T-helper 1 cell treated with Interleukin-12 subunit alpha and Interleukin-12 subunit beta and Interleukin-4 antibody, amounts not matched to agents 30 μg/mL and 1 μg/mL, for 36 hours (primary cell): ENCODE data around the gene BCL3.
"Not testable (repeated sequence)": the region's sequence is repeated elsewhere in the genome, so short reads cannot be mapped to it uniquely, and the experiment has no call there.

ENCODE experiments used
- H3K27ac Mint-ChIP-seq: one replicate; pipeline ENCODE4 v1.8.0; 2021; ENCODE audit warnings: mild to moderate bottlenecking, mixed read lengths
- H3K27me3 Mint-ChIP-seq: one replicate; pipeline ENCODE4 v1.8.0; 2021; ENCODE audit warnings: low read depth, mixed read lengths
- H3K36me3 Mint-ChIP-seq: one replicate; pipeline ENCODE4 v1.8.0; 2021; ENCODE audit warnings: low read depth, mixed read lengths
- H3K4me1 Mint-ChIP-seq: one replicate; pipeline ENCODE4 v1.8.0; 2021; ENCODE audit warnings: low read depth, mixed read lengths
- H3K4me3 Mint-ChIP-seq: one replicate; pipeline ENCODE4 v1.8.0; 2021; ENCODE audit warnings: mild to moderate bottlenecking, moderate library complexity, mixed read lengths
- H3K9me3 Mint-ChIP-seq: one replicate; pipeline ENCODE4 v1.8.0; 2021; ENCODE audit warnings: mixed read lengths

Gene BCL3

DNA sequence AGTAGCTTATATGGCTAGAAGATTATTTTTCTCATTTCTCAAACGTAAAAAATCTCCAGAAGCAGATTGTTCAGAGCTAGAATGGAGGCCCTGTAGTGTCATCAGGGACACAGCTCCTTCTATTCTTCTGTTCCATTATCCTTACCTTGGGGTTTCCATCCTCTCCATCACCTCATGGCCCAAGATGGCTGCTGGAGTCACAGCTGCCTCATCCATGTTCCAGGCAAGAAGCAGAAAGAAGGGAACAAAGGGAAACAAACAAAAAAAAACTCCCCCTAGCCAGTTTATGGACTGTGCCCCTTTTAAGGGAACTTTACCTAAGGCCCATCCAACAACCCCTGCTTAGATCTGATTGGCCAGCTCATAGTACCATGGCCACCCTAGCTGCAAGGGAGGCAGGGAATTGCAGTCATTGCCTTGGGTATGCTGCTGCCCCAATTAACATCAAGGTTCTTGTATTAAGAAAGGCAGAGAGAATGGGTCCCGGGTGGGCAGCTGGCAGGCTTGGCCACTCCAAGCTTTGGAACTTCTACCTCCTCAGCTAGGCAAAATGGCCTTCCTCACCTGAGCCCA is 33.8 kb upstream of the BCL3 start:
- no peak overlapping the region for H3K27ac Mint-ChIP-seq
- no peak overlapping the region for H3K4me3 Mint-ChIP-seq
- H3K27me3 Mint-ChIP-seq: peaks cover 4% of the 10 kb centered on the region
- peaks cover 20% of the 10 kb centered on the region for H3K9me3 Mint-ChIP-seq
- peaks cover 8% of the 10 kb centered on the region for H3K4me1 Mint-ChIP-seq
- H3K36me3 Mint-ChIP-seq: peaks cover 16% of the 10 kb centered on the region

DNA sequence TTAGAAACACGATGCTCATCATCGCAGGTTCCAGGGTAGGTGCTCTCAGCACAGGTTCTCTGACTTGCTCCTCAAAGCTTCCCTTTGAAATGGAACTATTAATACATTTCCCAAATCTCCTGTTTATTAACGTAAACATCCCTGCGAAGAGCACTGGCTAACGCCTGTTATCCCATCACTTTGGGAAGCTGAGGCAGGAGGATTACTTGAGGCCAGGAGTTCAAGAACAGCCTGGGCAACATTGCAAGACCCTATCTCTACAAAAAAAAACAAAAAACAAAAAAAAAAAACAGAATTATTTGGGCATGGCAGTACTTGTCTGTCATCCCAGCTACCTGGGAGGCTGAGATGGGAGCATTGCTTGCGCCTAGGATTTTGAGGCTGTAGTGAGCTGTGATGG is 30.9 kb upstream of the BCL3 start:
- Mint-ChIP-seq H3K27ac (no peak overlapping the region), H3K4me1 (peaks cover 15% of the 10 kb centered on the region), H3K9me3 (peaks cover 20% of the 10 kb centered on the region), H3K4me3 (no peak overlapping the region), H3K27me3 (no peaks in the 10 kb centered on the region), H3K36me3 (peaks cover 13% of the 10 kb centered on the region)

DNA sequence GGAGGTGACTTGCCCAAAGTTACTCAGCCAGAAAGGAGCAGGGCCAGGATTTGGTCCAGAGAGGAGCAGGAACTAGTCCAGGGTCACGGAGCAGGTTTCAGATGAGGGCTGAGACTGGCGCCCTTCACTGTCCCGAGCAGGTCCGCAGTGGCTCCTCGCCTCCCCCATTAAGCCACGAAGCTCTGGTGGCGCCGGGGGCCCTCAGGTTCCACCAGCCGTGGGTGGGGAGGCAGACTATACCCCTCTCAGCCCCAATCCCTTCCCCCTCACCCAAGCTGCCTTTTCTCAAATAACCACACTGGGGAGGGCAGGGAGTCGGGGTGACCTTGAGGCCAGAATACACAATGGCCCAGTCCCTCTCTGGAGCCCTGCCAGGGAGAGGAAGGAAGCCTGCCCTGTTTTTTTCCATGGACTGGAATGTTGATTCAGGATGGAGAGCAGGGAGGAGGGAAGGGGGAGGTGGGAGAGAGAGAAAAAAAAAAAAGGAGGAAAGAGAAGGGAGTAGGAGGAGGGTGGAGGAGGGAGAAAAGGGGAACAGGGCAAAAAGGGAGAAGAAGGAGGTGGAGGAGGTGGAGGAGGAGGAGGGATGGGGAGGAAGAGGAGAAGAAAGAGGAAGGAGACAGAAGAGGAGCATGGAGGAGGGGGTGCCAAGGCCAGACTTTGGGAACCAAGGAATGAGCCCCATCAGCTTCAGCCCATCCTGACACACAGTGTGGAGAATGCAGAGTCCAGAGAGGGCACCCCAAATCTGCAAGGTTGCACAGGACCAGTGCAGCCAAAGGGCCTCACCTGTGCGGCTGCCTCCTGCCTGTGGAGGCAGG is 29.9 kb upstream of the BCL3 start:
- Mint-ChIP-seq H3K27ac (no peak overlapping the region), H3K36me3 (peaks cover 13% of the 10 kb centered on the region), H3K4me1 (peaks cover 23% of the 10 kb centered on the region), H3K4me3 (no peak overlapping the region), H3K27me3 (no peaks in the 10 kb centered on the region), H3K9me3 (peaks cover 20% of the 10 kb centered on the region)

DNA sequence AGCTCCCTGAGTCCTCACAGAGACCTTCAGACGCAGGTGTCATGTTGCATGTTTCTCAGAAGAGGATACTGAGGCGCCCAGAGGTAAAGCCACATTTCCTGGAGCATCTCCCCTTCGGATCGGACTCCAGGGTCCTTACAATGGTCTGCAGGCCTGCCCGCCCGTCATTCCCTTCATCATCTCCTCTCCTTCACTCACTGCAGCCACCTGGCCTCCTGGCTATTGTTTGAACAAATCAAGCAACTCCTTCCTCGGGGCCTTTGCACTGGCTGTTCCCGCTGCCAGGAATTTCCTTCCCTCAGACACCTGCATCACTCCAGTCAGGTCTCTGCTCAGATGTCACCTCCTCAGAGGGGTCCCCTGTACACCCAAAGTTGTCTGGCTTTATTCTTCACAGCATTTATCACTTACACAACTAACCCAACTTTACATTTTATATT is 29.2 kb upstream of the BCL3 start:
- Mint-ChIP-seq H3K4me1 (peaks cover 29% of the 10 kb centered on the region), H3K4me3 (no peak overlapping the region), H3K9me3 (peaks cover 18% of the 10 kb centered on the region), H3K27me3 (no peaks in the 10 kb centered on the region), H3K27ac (peak overlapping the region; percentile 45), H3K36me3 (peaks cover 13% of the 10 kb centered on the region)

DNA sequence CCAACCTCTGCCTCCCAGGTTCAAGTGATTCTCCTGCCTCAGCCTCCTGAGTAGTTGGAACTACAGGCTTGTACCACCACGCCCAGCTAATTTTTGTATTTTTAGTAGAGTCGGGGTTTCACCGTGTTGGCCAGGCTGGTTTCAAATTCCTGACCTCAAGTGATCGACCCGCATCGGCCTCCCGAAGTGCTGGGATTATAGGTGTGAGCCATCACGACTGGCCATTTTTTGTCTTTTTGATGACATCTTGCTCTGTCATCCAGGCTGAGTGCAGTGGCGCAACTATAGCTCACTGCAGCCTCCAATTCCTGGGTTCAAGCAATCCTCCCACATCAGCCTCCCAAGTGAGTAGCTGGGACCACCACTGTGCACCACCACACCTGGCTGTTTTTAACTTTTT is 28.1 kb upstream of the BCL3 start:
- not testable (repeated sequence) for H3K36me3 Mint-ChIP-seq, H3K27me3 Mint-ChIP-seq, H3K4me3 Mint-ChIP-seq, H3K9me3 Mint-ChIP-seq, H3K27ac Mint-ChIP-seq
- H3K4me1 Mint-ChIP-seq: peaks cover 36% of the 10 kb centered on the region

DNA sequence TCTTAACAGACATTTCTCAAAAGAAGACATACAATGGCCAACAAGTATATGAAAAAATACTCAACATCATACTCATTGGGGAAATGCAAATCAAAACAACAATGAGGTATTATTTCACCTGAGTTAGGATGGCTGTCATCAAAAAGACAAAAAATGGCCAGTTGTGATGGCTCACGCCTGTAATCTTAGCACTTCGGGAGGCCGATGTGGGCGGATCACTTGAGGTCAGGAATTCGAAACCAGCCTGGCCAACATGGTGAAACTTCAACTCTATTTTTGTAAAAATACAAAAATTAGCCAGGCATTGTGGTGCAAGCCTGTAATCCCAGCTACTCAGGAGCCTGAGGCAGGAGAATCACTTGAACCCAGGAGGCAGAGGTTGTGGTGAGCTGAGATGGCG is 27.6 kb upstream of the BCL3 start:
- Mint-ChIP-seq H3K4me3 (no peak overlapping the region), H3K27ac (no peak overlapping the region), H3K4me1 (peaks cover 41% of the 10 kb centered on the region), H3K9me3 (peaks cover 1% of the 10 kb centered on the region), H3K27me3 (no peaks in the 10 kb centered on the region), H3K36me3 (peaks cover 2% of the 10 kb centered on the region)

DNA sequence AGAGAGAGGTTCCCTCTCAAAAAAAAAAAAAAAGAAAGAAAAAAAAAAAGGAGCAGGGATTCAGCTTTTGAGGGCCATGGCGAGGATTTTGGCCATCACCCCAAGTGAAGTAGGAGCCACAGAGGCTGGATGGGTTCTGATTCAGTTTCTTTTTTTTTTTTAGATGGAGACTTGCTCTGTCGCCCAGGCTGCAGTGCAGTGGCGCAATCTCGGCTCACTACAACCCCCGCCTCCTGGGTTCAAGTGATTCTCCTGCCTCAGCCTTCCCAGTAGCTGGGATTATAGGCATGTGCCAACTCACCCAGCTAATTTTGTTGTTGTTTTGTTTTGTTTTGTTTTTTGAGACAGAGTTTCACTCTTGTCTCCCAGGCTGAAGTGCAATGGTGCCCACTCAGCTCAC is 27.1 kb upstream of the BCL3 start:
- not testable (repeated sequence) for H3K9me3 Mint-ChIP-seq, H3K4me3 Mint-ChIP-seq, H3K36me3 Mint-ChIP-seq, H3K27me3 Mint-ChIP-seq
- H3K4me1 Mint-ChIP-seq: peaks cover 44% of the 10 kb centered on the region
- H3K27ac Mint-ChIP-seq: peak overlapping the region; percentile 61

DNA sequence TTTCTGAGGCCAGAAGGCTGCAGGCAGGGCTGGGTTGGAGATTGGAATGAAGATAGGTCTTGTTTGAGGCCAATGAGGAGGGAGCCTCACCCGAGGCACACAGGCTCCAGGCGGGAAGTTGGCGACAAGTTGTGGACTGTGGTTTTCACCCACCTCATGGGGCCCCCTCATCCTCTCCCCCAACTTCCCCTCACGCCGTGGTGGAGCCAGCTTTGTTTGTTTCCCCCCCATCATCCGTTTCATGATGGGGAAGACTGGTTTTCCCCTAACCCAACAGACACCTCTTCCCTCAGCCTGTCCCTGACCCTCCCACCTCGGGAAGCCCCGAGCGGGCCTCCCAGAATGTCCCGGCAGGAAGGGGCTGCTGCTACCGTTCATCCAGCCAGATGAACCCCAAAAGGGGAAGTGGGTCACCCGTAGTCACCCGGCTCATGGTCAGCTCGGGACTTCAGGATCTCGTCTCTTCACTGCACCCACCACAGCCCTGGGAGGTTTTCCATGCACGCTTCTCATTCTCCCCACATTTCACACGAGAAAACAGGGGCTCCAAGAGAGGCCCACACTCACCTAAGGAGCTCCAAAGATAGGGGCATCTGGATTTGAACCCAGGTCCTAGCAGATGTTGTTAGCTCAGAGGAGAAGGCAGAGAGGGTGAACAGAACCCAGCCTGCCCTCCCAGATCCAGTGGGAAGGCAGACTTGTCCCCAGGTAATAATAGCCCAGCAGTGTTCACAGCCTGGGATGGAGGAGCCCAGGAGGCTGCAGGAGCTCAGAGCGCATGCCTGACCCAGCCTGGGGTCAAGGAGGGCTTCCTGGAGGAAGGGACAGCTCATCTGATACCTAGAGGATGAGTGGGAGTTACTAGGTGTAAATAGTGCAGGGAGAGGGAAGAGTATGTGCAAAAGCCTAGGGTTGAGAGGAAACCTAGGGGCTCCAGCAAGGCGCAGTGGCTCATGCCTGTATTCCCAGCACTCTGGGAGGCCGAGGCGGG is 26.1 kb upstream of the BCL3 start:
- Mint-ChIP-seq H3K4me1 (peaks cover 45% of the 10 kb centered on the region), H3K4me3 (peak overlapping the region; percentile 40), H3K27me3 (no peaks in the 10 kb centered on the region), H3K36me3 (peaks cover 2% of the 10 kb centered on the region), H3K27ac (peak overlapping the region; percentile 72), H3K9me3 (no peaks in the 10 kb centered on the region)

DNA sequence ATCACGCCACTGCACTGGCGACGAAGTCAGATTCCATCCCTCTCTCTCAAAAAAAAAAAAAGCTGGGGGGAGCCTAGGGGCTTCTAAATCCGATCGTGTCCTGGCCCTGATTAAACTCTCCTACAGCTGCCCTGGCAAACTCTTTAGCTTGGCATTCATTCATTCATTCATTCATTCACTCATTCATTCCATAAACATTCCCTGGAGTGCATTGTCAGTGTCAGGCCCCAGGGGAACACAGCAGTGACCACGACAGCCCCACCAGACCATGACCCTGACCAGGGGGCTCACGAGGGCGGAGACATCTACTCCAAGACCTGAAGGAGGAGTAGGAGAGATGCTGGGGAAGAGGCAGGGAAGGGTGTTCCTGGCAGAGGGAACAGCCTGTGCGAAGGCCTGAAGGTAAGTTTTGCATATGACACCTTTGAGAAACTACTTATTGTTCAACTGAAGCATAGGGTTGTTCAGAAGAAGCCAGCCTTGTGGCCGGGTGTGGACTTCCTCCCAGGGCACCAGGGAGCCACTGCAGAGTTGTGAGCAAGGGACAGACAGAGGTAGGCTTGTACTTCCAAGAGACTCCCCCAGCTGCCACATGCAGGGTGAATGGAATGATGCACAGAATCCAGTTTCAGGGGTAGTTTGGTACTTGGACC is 25.1 kb upstream of the BCL3 start:
- no peaks in the 10 kb centered on the region for H3K27me3 Mint-ChIP-seq
- H3K4me3 Mint-ChIP-seq: peak overlapping the region; percentile 73
- H3K27ac Mint-ChIP-seq: peak overlapping the region; percentile 71
- no peaks in the 10 kb centered on the region for H3K9me3 Mint-ChIP-seq
- peaks cover 53% of the 10 kb centered on the region for H3K4me1 Mint-ChIP-seq
- peaks cover 2% of the 10 kb centered on the region for H3K36me3 Mint-ChIP-seq

DNA sequence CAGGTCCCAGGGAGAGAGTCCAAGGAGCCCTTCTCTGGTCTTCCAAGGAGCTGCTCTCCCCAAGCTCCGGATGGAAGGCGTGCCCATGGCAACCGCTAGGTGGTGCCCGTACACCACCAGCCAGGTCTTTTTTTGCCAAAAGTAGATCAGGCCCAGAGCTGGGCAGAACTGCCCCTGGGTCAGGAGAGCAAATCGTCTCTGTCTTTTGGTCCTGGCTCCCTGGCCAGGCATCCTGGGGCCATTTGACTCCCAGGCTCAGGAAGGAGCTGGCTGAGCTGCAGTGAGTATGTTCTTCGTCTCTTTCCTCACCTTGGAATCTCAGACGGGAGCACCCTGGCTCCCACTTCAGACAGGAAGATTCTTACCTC is 24.6 kb upstream of the BCL3 start:
- Mint-ChIP-seq H3K4me3 (peak overlapping the region; percentile 73), H3K27me3 (no peaks in the 10 kb centered on the region), H3K27ac (peak overlapping the region; percentile 71), H3K36me3 (peaks cover 2% of the 10 kb centered on the region), H3K9me3 (no peaks in the 10 kb centered on the region), H3K4me1 (peaks cover 53% of the 10 kb centered on the region)

DNA sequence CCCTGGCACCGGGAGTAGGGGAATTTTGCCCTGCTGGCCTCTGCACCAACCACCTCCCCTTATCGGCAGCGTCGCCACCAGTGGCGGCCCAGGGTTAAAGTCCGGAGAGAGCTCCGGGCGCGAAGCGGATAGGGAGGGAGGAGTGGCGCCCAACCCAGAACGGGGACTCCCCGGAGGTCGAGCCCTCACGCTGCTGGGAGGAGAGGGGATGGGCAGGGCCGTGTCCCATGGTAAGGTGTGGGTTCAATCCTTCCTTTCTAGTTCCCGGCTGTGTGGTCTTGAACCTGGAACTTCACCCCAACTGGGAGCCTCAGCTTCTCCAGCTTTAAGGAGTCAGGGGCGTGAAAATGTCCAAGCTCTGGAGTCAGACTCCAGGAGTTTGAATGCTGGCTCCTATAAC is 23.3 kb upstream of the BCL3 start:
- H3K9me3 Mint-ChIP-seq: no peaks in the 10 kb centered on the region
- H3K4me1 Mint-ChIP-seq: peaks cover 57% of the 10 kb centered on the region
- H3K4me3 Mint-ChIP-seq: peak overlapping the region; percentile 42
- H3K36me3 Mint-ChIP-seq: no peaks in the 10 kb centered on the region
- H3K27ac Mint-ChIP-seq: no peak overlapping the region
- H3K27me3 Mint-ChIP-seq: no peaks in the 10 kb centered on the region

DNA sequence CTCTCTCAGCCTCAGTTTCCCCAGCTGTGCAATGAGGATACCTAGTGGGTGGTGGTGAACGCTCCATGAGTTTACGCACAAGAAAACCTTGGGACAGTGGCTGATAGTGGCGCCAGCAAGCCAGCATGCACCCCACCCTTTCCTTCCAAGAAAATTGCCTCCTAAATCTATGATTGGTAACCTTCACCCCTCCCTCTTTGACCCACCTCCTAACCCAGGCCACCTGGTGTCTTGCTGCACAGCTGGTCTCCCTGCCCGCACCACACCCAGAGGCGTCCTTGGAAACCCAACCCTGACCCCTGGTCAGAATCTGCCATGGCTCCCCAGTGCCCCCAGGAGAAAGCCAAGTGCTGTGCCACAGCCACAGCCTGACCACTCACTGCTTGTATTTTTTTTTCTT is 22.8 kb upstream of the BCL3 start:
- peak overlapping the region; percentile 42 for H3K4me3 Mint-ChIP-seq
- H3K27ac Mint-ChIP-seq: no peak overlapping the region
- peaks cover 55% of the 10 kb centered on the region for H3K4me1 Mint-ChIP-seq
- H3K27me3 Mint-ChIP-seq: no peaks in the 10 kb centered on the region
- no peaks in the 10 kb centered on the region for H3K36me3 Mint-ChIP-seq
- H3K9me3 Mint-ChIP-seq: no peaks in the 10 kb centered on the region

DNA sequence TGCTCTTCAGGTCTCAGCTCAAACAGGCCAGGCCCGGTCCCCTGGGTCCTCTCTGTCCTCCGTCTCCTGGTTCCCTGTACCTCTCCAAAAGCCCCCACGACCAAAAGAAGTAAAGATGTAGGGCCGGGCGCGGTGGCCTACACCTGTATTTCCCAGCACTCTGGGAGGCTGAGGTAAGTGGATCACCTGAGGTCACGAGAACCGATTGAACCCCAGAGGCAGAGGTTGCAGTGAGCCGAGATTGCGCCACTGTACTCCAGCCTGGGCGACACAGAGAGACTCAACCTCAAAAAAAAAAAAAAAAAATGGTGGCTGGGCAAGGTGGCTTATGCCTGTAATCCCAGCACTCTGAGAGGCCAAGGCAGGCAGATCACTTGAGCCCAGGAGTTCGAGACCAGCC is 22.0 kb upstream of the BCL3 start:
- no peaks in the 10 kb centered on the region for H3K9me3 Mint-ChIP-seq
- H3K4me3 Mint-ChIP-seq: peak overlapping the region; percentile 60
- peak overlapping the region; percentile 55 for H3K27ac Mint-ChIP-seq
- no peaks in the 10 kb centered on the region for H3K36me3 Mint-ChIP-seq
- H3K27me3 Mint-ChIP-seq: no peaks in the 10 kb centered on the region
- H3K4me1 Mint-ChIP-seq: peaks cover 52% of the 10 kb centered on the region

DNA sequence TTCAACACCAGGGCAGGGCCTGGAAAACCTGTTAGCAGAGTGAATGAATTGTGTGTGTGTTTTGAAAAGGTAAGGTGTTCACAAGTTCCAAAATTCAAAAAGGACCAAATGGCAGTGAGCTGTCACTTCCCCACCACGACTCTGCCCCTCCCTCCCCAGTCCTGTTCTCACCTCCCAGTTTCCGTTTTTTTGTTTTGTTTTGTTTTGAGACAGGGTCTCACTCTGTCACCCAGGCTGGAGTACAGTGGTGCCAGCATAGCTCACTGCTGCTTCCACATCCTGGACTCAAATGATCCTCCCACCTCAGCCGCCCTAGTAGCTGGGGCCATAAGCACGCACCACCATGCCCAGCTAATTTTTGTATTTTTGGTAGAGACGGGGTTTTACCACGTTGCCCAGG is 20.3 kb upstream of the BCL3 start:
- no peaks in the 10 kb centered on the region for H3K27me3 Mint-ChIP-seq
- no peaks in the 10 kb centered on the region for H3K36me3 Mint-ChIP-seq
- H3K4me1 Mint-ChIP-seq: peaks cover 38% of the 10 kb centered on the region
- peak overlapping the region; percentile 70 for H3K27ac Mint-ChIP-seq
- H3K4me3 Mint-ChIP-seq: peak overlapping the region; percentile 60
- H3K9me3 Mint-ChIP-seq: no peaks in the 10 kb centered on the region
